T-helper 1 cell treated with Interleukin-12 subunit alpha and Interleukin-12 subunit beta and Interleukin-4 antibody, amounts not matched to agents 30 ng/mL and 1 ng/mL, for 36 hours (primary cell): Measurements from ENCODE around the gene KCNH1. TPM values are rescaled to one million over a fixed set of nuclear protein-coding genes. Genes with fewer than 3 reads are reported as not detected.

Experiments used
- intact Hi-C: fragments of 100-400 bp; cut with micrococcal nuclease; formaldehyde crosslinking; loops from one replicate; pipeline ENCODE4 v1.15.1; 2024
- total RNA-seq: library from RNA; stranded (reverse); gene quantifications from 2 replicates; pipeline ENCODE4 v1.2.3, GENCODE V29; 2022

Gene KCNH1
- total RNA-seq, 1 donor from 2014 or later, result not detected

DNA sequence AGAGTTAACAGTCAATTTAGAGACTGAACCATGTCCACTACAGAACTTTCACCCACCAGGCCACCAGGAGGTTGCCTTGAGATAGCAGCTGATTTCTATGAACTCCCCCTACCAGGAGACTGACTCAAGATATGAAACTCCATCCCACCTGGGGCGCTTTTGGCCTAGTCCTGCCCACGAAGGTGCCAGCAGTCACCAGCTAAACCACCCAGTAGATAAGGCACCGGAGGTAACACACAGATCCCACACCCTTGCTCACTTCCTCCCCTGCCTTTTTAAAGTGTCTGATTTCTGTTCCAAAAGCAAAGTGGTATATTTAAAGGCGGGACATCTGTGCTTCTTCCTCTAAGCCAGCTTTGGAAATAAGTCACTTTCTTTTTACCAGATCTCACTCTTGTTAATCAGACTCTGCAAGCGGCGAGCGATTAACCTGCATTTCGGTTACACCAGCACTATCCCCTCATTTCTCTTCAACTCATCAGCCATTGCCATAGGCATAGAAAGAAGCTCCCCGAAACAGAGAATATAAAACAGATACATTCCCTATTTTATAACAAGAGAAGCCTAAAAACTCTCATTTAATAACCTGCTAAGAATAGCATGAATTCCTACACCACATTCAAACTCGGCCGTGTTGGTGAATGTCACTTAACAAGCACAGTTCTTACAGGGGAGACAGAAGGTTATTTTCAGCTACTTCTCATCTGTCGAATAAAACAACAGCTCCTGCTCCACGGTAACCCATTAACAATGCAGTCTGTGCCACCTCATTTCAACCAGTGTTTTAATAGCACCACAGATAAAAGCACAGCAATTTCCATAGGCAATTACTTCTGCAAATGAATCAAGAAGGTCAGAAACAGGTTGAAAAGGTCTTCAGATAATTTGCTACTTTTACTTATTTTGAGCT is 318.1 kb downstream of the KCNH1 start:
- intact Hi-C loops, result no loop called here

DNA sequence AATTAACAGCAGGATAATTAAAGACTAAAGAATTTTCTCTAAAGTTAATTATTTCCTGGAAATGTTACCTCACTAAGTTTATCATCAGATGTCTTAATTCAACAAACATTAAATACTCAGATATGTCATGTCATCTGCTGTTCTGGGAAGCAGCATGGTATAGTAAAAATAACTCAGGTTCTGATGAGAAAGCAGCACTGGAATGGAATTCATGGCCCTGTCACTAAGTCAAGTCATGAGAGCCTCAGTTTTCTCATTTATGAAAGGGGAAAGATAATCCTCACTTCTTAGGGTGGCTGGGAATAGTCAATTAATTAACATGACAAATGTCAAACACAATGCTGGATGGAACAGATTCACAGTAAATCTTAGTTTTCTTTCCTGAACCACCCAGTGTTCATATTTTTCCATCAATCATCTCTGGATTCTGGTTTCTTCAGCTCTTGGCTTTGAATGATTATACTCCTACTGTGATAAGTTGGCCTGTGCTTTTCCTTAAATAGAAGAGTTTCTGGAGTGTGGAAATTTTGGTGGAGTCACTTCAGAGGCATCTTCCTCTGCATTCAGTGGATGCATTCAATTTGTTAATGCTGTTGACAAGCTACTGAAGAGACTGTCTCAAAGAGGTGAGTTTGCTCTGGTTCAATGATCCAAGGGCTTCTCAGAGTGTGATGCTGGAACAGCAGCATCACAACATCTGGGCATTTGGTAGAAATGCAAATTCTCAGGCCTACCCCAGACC is 319.4 kb downstream of the KCNH1 start:
- intact Hi-C loops, result no loop called here

DNA sequence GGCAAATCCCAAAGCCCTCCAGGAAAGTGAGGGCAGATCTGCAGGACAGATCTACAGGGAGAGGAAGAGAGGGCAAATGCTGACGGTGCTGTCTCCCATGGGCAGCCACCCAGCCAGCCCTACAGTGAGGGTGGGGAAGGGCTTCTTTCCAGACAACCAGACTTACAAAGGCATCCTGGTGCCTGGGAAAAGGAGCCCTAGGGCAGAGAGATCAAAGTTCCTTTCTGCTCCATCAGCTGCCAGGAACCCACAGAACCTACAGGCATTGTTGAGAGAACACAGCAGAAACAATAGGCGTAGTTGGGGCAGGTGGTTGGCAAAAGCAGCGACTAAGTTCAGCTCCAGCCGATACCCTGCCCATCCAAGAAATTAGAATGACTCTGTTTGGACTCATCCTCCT is 332.4 kb downstream of the KCNH1 start:
- intact Hi-C loops, result no loop called here

GRCh38 chr1:210800756-210801155 is 333.2 kb downstream of the KCNH1 start:
- intact Hi-C loops, result no loop called here

GRCh38 chr1:210800301-210800700 is 333.6 kb downstream of the KCNH1 start:
- intact Hi-C loops, result no loop called here

DNA sequence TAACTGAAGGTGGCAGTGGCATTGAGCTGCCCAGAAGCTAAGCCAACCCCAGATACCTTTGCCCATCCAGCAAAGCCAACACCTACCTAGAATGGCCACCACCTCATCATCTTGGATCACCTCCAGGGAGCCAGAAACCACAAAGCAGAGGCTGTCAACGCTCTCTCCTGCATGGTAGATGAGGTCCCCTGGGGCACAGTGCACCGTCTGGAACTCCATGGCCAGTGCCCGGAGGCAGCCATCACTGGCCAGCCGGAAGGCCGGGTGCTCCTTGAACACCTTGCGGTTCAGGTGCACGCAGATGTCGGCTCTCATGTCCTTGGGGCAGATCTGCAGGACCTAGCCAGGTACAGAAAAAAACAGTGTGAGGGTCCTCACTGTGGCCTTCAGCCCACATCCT is 336.5 kb downstream of the KCNH1 start:
- intact Hi-C loops, result no loop called here

DNA sequence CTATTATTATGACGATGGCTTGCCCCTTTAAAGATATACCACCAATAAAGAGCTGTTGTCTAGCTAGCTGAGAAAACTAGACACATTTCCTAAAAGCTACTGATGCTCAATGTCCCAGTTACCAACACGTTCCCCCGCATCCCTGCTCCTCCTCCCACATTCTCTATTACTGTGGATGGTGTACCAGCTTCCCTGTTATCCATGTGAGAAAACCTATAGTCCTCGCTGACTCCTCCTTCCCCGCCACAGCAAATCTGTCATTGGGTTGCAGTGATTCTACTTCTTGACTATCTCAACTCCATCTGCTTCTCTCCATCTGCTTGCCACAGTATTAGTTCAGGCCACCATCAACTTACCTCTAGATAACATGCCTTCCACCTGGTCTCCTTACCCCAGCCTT is 337.5 kb downstream of the KCNH1 start:
- intact Hi-C loops, result no loop called here

- intact Hi-C loops, result no loop called here
Measured at GRCh38 chr1:210794445-210794844, 339.5 kb downstream of the KCNH1 start.

GRCh38 chr1:210792250-210793102 is 341.5 kb downstream of the KCNH1 start:
- intact Hi-C loops, result no loop called here

DNA sequence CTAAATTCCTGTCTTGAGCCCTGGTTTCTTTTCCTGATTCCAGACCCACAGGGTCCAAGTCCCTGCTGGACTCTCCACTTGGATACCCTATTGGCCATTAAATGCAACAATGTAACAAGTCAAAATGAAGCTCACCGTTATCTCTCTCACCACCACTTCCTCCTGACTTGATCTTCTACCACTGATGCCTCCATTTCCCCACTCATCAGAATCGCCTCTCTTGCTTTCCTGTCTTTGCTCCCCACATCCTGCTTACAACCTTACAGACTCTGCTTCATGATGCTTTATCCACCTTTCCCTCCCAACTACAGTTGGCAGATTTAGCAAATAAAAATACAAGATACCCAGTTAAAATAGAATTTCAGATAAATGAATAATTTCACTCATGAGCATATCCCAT is 343.8 kb downstream of the KCNH1 start:
- intact Hi-C loops, result no loop called here

- intact Hi-C loops, result no loop called here
Measured at GRCh38 chr1:210787800-210788199, 346.1 kb downstream of the KCNH1 start.

DNA sequence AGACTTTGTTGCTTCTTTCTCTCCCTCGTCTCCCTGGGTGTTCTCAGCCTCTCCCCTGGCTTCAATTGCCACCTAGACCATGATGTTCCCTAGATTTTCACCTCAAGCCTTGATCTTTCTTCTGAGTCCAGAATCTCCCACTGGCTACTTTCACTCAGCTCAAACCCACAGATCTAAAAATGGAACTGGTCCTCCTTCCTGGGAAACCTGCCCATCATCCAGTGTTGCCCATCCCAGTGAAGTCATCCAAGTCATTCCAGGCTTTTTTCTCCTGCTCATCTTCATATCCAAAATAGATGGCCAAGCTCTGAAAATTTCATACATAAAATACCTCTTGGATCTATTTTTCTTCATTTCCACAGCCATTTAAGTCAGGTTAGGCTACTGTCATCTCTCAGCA is 347.4 kb downstream of the KCNH1 start:
- intact Hi-C loops, result no loop called here

- intact Hi-C loops, result no loop called here
Measured at GRCh38 chr1:210783925-210784324, 350.0 kb downstream of the KCNH1 start.

DNA sequence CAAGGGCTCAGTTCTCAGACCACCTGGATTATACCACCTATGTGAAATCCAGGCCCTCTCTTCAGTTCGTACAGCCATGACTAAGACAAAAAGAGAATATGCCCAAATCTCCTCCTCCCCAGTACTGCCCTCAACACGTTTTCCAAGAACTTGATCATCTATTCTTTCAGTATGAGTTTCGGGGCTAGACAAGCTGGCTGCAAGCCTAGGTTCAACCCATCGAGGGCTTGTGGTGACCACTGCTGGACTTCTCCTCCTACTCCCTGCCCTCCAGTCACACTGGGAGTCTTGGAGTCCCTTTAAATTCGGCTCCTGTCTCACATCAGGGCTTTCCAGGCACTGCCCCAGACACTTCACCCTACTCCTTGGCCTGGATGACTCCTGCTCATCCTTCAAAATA is 352.3 kb downstream of the KCNH1 start:
- intact Hi-C loops, result no loop called here

GRCh38 chr1:210779269-210779668 is 354.7 kb downstream of the KCNH1 start:
- intact Hi-C loops, result no loop called here

- intact Hi-C loops, result no loop called here
Measured at GRCh38 chr1:210777914-210778313, 356.0 kb downstream of the KCNH1 start.

- intact Hi-C loops, result no loop called here
Measured at GRCh38 chr1:210776712-210777111, 357.2 kb downstream of the KCNH1 start.

- intact Hi-C loops, result no loop called here
Measured at GRCh38 chr1:210775289-210775688, 358.7 kb downstream of the KCNH1 start.

GRCh38 chr1:210773450-210773849 is 360.5 kb downstream of the KCNH1 start:
- intact Hi-C loops, result no loop called here

DNA sequence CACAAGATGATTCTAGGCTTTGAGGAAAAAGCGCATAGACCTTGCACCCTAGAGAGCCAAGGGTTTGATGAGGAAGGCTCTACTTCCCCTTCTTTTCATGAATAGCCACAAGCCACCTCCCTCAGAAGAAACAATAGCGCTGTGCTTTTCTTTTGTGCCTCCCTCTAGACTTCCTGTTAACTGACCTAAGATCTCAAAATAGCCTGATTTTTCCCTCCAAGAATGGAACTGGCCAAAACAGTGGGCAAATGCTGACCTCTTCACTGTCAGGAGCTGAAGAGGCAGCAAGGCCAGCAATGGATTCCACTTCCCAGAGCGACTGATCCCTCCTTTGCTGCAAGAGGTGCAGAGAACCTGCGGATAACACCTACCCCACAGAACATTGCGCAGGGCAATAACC is 362.8 kb downstream of the KCNH1 start:
- intact Hi-C loops, result no loop called here

GRCh38 chr1:210770396-210770984 is 363.5 kb downstream of the KCNH1 start:
- intact Hi-C loops, result no loop called here
